ENCODE data around the gene VPS29. TPM values are rescaled to one million over a fixed set of nuclear protein-coding genes. Genes with fewer than 3 reads are reported as not detected.
A peak's percentile ranks its signal among the peaks of the same experiment; 100 is the strongest.

The VPS29 gene
- total and polyA plus RNA-seq, 9 of the 15 experiments (the other 6 are each of a cell fraction or from before 2014, with no cell fraction given), result 85.8 to 638 (median 272) TPM

GRCh38 chr12:110548678-110549077 is 46.8 kb upstream of the VPS29 start:
- FAIRE-seq, result peak; percentile 42
- no peaks in the 10 kb centered on the region for H4K20me1 ChIP-seq (replicated peaks; ENCODE audit: control insufficient read depth, insufficient read depth, low read length)
- no peaks in the 10 kb centered on the region for H3K27me3 ChIP-seq (ENCODE audit: control insufficient read depth in 2 of 2, insufficient read depth in 2 of 2, low read length in 2 of 2)
- no peak overlapping the region for H2AFZ ChIP-seq (ENCODE audit: low read depth, low read length)
- no peak for DNase-seq (ENCODE audit: extremely low read depth in 1 of 4, low spot score in 3 of 4)
- ChIA-PET POLR2A (interaction anchor here (0.6 to 1.1 kb wide), 5 partner anchors 10 to 42 kb away, joined by 3 to 4 read pairs (median 3); no protein-coding TSS in a partner anchor), CTCF (ENCODE audit: low intra/inter-chr PET ratio) (no interaction called here)
- no peak overlapping the region for H3K27ac ChIP-seq (ENCODE audit: extremely low read depth, low read depth, low read length)
- no peaks in the 10 kb centered on the region for H3K9me1 ChIP-seq (ENCODE audit: control insufficient read depth, insufficient read depth, low read length)
- in situ Hi-C loops (cut with MboI), result no loop called here
- H3K4me3 ChIP-seq, result no peak overlapping the region
- H3K9ac ChIP-seq (ENCODE audit: insufficient read depth in 1 of 2, low read depth in 2 of 2, low read length in 2 of 2), result no peak overlapping the region
- no TSS peak for BruUV-seq (replicated peaks)
- no peaks in the 10 kb centered on the region for H3K9me3 ChIP-seq (replicated peaks; ENCODE audit: control insufficient read depth, insufficient read depth, low read depth, low read length)
- ATAC-seq, result no peak
- peaks cover 67% of the 10 kb centered on the region for H3K36me3 ChIP-seq (ENCODE audit: control insufficient read depth, insufficient read depth, low read length)
- H3K4me2 ChIP-seq (ENCODE audit: insufficient read depth, low read length), result no peak overlapping the region
- WGBS (ENCODE audit: insufficient coverage, low coverage, missing lambda C conversion rate), result 94% methylated on average over 7 of the region's 7 CpGs
- H3K4me1 ChIP-seq (replicated peaks in 1 of 2; ENCODE audit: control insufficient read depth in 2 of 2, insufficient read depth in 2 of 2, low read length in 2 of 2), result peaks cover 0 to 1% of the 10 kb centered on the region in 2 experiments; a peak in 1 of 5 replicates
- TF ChIP-seq STAT5A (IDR thresholded peaks at IDR 0.05; ENCODE audit: borderline replicate concordance, low read length), result no peak
- intact Hi-C loops (cut with micrococcal nuclease), result no loop called here
- peaks cover 51% of the 10 kb centered on the region for H3K79me2 ChIP-seq (ENCODE audit: control insufficient read depth, insufficient read depth, low read length)

- H3K9me1 ChIP-seq (ENCODE audit: control insufficient read depth, insufficient read depth, low read length), result no peaks in the 10 kb centered on the region
- no peak overlapping the region for H3K4me3 ChIP-seq
- in situ Hi-C loops (cut with MboI), result no loop called here
- BruUV-seq (replicated peaks), result no TSS peak
- H4K20me1 ChIP-seq (replicated peaks; ENCODE audit: control insufficient read depth, insufficient read depth, low read length), result no peaks in the 10 kb centered on the region
- no peak overlapping the region for H3K9ac ChIP-seq (ENCODE audit: insufficient read depth in 1 of 2, low read depth in 2 of 2, low read length in 2 of 2)
- FAIRE-seq (no peak), ATAC-seq (no peak), DNase-seq (ENCODE audit: extremely low read depth in 1 of 4, low spot score in 3 of 4) (no peak)
- H3K79me2 ChIP-seq (ENCODE audit: control insufficient read depth, insufficient read depth, low read length), result peaks cover 47% of the 10 kb centered on the region
- no peaks in the 10 kb centered on the region for H3K9me3 ChIP-seq (replicated peaks; ENCODE audit: control insufficient read depth, insufficient read depth, low read depth, low read length)
- WGBS (ENCODE audit: insufficient coverage, low coverage, missing lambda C conversion rate), result 100% methylated on average over 2 of the region's 2 CpGs
- ChIA-PET POLR2A (interaction anchor here (0.5 kb wide), 1 partner anchor 171 kb away, joined by 3 read pairs; no protein-coding TSS in a partner anchor), CTCF (ENCODE audit: low intra/inter-chr PET ratio) (interaction anchor here (0.8 kb wide), 1 partner anchor 279 kb away, joined by 3 read pairs; no protein-coding TSS in a partner anchor)
- no peak overlapping the region for H3K4me2 ChIP-seq (ENCODE audit: insufficient read depth, low read length)
- intact Hi-C loops (cut with micrococcal nuclease), result no loop called here
- no peaks in the 10 kb centered on the region for H3K27me3 ChIP-seq (ENCODE audit: control insufficient read depth in 2 of 2, insufficient read depth in 2 of 2, low read length in 2 of 2)
- no peak overlapping the region for H3K27ac ChIP-seq (ENCODE audit: extremely low read depth, low read depth, low read length)
- peaks cover 2 to 4% of the 10 kb centered on the region in 2 experiments; a peak in 2 of 5 replicates for H3K4me1 ChIP-seq (replicated peaks in 1 of 2; ENCODE audit: control insufficient read depth in 2 of 2, insufficient read depth in 2 of 2, low read length in 2 of 2)
- H3K36me3 ChIP-seq (ENCODE audit: control insufficient read depth, insufficient read depth, low read length), result peaks cover 80% of the 10 kb centered on the region
- no peak overlapping the region for H2AFZ ChIP-seq (ENCODE audit: low read depth, low read length)
- TF ChIP-seq E2F4 (CRISPR knock-in tag; IDR thresholded peaks at IDR 0.05; ENCODE audit: low read depth) (no peak), SRSF3 (IDR thresholded peaks at IDR 0.05; ENCODE audit: insufficient read depth, low read length) (no peak), DDX20 (tag; IDR thresholded peaks at IDR 0.05; ENCODE audit: low read depth) (no peak), SIRT6 (IDR thresholded peaks at IDR 0.05; ENCODE audit: low read depth, low read length) (no peak), ZFP36 (IDR thresholded peaks at IDR 0.05; ENCODE audit: low read depth, low read length, partially characterized antibody) (no peak), FOSL1 (tag; conservative IDR thresholded peaks at IDR 0.05) (no peak), TARDBP (IDR thresholded peaks at IDR 0.05) (no peak)
- TF ChIP-seq, protein P1, sequence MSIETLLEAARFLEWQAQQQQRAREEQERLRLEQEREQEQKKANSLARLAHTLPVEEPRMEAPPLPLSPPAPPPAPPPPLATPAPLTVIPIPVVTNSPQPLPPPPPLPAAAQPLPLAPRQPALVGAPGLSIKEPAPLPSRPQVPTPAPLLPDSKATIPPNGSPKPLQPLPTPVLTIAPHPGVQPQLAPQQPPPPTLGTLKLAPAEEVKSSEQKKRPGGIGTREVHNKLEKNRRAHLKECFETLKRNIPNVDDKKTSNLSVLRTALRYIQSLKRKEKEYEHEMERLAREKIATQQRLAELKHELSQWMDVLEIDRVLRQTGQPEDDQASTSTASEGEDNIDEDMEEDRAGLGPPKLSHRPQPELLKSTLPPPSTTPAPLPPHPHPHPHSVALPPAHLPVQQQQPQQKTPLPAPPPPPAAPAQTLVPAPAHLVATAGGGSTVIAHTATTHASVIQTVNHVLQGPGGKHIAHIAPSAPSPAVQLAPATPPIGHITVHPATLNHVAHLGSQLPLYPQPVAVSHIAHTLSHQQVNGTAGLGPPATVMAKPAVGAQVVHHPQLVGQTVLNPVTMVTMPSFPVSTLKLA (conservative IDR thresholded peaks at IDR 0.05), result no peak
- TF ChIP-seq, protein P2, sequence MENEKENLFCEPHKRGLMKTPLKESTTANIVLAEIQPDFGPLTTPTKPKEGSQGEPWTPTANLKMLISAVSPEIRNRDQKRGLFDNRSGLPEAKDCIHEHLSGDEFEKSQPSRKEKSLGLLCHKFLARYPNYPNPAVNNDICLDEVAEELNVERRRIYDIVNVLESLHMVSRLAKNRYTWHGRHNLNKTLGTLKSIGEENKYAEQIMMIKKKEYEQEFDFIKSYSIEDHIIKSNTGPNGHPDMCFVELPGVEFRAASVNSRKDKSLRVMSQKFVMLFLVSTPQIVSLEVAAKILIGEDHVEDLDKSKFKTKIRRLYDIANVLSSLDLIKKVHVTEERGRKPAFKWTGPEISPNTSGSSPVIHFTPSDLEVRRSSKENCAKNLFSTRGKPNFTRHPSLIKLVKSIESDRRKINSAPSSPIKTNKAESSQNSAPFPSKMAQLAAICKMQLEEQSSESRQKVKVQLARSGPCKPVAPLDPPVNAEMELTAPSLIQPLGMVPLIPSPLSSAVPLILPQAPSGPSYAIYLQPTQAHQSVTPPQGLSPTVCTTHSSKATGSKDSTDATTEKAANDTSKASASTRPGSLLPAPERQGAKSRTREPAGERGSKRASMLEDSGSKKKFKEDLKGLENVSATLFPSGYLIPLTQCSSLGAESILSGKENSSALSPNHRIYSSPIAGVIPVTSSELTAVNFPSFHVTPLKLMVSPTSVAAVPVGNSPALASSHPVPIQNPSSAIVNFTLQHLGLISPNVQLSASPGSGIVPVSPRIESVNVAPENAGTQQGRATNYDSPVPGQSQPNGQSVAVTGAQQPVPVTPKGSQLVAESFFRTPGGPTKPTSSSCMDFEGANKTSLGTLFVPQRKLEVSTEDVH (IDR thresholded peaks at IDR 0.05; ENCODE audit: low read depth, partially characterized antibody), result no peak
Observed at GRCh38 chr12:110547090-110547489, 45.2 kb upstream of the VPS29 start.

Data from K562 (cell line).